Left hindlimb (tissue), 1 donor: ENCODE results near the gene ERICH6.
A peak's percentile ranks its signal among the peaks of the same experiment; 100 is the strongest.

ENCODE experiments used
- DNase-seq: peaks from one replicate; pipeline ENCODE4 v3.0.0-alpha.2; 2018

ERICH6 gene

DNA sequence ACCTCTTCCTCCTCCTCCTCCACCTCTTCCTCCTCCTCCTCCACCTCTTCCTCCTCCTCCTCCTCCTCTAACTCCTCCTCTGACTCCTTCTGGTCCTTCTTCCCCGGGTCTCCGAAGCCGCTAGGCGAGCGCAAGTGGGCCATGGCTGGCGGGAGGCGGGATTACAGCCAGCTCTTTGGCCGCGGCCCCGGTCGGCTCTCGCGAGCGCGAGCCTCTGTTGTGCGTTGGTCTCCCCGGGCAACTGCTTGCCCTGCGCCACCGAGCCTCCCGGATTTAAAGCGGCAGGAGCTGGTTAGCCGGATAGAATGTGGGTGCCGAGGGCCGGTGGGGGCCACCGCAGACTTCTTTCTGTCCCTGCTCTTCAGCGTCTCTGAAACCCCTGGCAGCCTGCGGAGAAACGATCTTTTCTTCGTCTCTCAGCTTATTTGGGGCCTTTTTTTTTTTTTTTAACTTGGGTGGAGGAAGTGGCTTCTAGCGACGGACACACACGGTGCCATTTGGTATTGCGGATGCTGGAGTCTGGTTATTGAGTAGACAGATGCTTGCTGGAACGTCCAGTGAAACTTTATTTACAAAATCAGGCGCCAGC, at the start of gene ERICH6:
TSS of gene ERICH6 (minus strand) at position 165 of the 589 bp plus-strand sequence. CDS start at position 143, 22 bp downstream.
- DNase-seq: peak; percentile 95

DNA sequence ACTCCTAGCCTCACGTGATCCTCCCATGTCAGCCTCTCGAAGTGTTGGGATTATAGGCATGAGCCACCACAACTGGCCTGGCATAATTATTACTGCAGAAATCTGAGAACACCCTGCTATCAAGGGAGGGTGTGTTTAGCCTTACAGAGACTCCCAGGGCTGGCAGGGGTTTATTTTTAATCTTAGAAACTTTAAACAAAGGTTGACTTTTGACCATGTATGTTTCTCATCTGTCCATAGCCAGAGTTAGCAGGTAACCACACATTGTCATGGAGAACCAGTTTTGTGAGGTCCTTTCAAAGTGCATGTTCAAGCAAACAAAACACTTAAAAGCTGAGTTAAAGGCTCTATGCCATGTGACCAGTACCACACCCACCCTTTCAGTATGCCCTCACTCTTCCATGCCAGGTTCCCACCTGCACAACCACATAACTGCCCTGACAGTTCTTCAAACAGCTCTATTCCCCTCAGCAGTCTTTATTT, 48.1 kb upstream of the ERICH6 start:
- DNase-seq: no peak

DNA sequence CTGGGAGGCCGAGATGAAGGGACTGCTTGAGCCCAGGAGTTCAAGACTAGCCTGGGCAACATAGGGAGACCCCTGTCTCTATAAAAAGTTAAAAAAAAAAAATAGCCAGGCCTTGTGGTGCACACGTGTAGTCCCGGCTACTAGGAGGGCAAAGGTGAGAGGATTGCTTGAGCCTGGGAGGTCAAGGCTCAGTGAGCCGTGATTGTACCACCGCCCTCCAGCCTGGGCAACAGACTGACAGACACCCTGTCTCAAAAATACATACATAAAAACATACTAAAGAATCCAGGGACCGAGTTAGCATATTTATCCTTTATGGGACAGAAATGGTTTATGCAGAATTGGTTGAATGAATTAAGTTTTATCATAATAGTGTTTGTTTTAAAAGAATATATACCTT, 45.5 kb upstream of the ERICH6 start:
- DNase-seq: no peak

DNA sequence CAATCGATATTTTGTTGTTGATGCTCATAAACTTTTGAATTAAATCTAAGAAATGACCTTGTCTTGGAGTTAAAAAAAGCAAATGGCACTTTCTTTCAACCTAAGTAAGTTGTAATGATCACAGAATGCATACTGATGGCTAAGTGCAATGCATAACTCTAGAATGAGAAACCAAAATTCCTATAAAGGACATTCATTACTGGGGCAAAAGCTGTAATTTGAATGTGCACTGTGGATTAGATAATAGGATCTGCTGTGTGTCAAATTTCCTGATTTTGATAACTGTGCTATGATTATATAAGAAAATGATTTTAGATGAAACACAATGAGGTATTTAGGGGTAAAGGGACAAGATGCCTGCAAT, 44.9 kb upstream of the ERICH6 start:
- no peak for DNase-seq

DNA sequence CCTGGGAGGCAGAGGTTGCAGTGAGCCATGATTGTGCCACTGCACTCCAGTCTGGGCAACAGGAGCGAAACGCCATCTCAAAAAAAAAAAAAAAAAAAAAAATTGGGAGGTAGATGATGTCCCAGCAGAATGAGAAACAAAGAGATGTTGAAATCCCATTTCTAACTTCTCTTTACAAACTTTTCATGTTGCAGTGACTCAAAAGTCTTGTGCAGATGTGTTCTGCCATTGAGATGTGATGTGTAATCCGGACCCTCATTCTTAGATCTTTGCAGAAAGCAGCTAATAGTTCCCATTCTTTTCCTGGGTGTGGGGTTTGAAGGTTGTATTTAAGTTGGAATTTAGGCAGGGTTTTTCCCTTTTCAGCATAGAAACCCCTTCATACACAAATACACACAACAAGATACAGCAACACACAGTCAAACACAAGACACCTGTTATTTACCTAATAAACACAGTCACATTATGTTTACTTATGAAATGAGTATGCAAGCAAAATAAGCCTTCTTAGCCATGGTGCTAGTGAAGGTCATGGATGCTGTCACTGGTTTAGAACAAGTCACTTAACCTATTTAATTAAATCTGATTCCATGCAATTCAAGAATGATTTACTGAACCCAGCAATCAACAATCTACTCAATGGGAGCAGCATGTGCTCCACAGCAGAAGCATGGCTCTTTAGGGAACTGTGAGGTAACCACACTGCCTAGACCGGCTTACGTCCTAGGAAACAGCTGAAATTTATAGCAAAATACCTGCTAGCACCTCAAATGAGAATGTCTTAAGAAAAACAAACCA, 44.4 kb upstream of the ERICH6 start:
- DNase-seq: no peak

DNA sequence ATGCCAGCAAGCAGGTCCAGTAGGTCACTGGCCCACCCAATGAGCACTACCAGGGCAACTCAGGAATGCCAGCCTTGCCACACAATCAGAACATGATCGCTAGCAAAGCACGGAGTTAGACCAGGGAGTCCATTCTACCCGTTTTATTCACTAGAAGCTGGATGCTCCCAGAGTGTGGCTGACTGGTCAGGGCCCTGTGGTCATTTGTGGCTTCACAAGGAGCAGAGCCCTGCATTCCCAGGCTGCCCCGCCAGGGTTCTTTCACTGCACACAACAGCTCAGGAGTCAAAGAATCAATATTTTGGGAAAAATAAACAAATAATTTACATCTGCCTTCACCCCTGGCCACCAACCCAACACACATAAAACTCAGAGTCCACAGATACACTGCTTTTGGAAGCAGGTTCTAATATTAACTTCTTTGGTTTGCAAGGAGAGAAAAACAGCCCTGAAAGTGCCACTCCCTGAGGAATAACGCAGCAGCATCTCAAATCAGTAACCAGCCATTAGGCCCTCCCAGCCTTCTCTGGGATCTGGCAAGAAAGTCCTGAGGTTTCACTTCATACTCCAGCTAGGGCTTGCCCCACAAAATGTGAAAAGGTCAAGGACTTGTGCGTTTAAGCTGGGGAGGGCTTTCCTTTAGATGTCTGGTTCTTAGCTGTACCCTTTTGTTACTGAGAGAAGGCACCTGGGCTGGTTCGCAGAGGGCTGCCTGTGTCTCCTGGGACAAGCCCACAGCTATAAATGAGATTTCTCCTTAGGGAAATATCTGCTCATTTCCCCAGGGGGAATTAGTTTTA, 43.3 kb upstream of the ERICH6 start:
- no peak for DNase-seq

DNA sequence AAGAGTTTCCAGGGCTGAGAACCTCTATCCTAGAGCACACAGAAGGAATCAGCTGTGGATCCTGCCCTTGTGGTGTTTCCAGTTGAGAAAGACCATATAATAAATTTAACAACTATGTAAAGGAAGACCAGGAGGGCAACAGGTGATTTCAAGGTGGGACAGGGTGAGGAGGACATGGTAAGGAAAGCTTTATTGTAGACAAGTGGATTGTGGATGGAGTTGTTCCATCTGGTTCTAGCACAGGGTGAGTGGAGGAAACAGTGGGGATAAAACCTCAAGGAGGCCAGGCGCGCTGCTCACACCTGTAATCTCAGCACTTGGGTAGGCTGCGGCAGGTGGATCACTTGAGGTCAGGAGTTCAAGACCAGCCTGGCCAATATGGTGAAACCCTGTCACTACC, 42.1 kb upstream of the ERICH6 start:
- DNase-seq: no peak

DNA sequence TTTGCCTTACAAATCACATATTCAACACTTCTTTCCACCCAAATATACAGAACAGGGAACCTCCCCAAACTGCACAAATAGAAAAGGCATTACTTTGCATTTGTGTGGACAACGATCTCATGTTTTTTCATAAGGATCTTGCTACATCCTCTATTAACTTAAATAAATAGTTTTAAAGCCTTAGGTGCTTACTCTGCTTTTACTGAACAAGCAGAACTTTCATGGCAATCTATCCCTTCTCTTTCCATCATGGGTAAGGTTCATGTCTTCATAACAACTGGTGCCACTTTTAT, 41.1 kb upstream of the ERICH6 start:
- DNase-seq: no peak

DNA sequence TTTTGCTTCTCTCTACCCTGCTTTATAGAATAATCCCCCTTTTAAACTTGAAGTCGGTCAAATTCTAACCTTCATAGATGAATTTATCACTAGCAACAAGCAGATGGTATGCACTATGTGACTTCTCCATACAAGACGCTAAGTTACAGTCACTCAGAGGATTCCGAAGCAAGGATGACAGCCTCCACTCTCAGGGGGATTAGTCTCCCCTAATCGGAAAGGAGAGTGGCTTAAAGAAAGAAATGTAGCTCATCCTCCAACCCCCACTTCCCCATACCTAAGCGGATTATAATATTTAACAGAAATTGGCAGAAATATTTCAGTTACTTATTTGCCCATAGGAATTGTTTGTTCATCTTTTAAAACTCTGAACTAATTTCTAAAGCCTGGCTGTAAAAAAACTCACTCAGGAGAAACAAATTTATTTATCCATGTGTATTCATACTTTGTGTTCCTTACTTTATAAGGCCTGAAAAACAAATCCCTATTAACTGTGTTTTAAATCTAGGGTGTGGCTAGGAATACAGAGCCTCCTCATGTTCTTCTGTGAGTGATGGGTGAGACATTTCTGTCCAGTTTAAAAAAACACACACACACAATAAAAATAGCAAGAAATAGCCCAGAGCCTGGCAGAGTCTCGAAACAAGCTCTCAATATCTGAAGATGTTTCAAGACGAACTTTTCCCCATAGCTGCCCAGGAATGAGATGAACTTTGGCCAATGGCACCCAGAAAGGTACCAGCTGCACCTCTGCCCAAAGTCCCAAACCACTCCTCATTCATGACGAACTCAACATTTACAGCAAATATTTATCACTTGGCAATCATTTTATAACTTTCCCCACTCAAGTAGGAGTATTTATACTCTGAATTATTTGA, 40.6 kb upstream of the ERICH6 start:
- no peak for DNase-seq

DNA sequence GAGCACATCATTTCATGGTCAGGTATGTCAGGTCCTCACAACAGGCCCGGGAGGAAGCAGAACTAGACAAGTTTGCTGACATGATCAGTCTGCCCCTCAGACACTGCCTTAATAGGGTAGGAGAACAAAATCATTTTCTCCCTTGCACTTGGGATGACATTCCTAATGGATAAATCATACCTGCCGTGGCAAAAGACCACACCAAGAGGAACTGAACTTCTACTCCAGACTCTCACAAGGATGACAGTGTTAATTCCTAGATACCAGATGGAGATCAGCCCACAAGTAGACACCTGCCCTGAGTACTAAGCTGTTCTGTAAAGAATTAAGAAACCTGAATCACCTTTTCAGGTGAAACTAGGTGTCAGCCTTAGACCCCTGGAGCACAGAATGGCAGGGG, 39.8 kb upstream of the ERICH6 start:
- DNase-seq: no peak

DNA sequence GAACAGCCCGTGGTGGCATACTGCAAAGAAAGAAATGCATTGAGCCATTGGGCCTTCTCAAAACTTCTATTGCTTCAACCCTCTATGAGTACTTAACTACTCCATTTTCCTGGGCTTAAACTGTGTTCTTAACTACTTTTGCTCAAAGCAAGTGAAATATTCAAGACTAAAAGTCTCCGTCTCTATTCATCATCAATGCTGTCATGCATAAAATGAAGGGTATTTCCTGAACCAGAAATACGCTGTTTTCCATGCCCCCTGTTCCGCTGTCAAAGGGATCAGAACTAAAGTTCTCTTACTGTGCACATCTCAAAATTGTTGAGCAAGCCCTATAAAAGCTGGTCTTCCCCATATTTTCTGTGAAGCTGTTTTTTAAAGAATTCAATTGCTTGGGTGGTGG, 39.0 kb upstream of the ERICH6 start:
- DNase-seq: no peak

DNA sequence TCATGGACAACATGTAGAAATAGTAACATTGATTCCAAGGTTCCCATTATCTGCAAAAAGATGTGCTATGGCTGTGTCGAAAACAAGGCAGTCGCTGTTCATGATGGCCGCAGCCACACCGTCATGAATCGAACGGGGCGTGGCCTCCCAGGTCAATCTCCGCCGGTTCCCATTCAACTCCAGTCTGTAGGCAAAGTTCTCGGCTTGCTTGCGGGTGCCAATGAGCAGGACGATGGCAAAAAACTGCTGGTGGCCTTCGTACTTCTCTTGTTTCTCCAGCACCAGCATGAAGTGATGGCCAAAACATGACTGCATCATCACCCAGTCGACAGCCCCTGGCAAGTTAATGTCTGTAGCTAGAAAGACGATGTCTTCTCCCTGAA, 38.4 kb upstream of the ERICH6 start:
- DNase-seq: no peak

DNA sequence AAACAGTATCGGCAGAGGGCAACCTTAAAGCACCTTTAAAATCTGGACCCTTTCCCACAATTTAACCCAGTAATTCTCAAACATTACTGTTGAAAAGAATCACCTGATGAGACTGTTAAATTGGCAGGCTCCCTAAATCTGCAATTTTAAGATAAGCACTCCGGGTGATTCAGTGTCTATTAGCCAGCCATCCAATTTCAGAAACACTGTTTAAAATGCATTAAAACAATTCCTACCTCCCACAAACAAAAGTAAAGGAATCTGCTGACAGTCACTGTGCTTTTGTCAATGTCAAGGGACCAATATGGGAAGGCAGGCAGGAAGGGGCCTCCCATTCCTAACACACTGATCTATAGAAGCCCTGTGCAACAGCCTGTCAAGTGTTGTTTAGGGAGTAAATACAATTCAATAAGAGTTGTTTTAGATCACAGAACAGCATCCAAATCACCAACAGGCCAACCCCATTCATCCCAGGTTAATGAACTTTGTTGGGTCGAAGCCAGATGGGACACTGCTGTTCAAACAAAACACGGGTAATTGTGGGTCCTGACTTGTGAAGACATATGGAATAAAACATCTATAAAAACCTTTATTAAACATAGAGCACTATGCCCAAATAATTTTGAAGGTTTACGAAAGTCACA, 37.9 kb upstream of the ERICH6 start:
- no peak for DNase-seq

DNA sequence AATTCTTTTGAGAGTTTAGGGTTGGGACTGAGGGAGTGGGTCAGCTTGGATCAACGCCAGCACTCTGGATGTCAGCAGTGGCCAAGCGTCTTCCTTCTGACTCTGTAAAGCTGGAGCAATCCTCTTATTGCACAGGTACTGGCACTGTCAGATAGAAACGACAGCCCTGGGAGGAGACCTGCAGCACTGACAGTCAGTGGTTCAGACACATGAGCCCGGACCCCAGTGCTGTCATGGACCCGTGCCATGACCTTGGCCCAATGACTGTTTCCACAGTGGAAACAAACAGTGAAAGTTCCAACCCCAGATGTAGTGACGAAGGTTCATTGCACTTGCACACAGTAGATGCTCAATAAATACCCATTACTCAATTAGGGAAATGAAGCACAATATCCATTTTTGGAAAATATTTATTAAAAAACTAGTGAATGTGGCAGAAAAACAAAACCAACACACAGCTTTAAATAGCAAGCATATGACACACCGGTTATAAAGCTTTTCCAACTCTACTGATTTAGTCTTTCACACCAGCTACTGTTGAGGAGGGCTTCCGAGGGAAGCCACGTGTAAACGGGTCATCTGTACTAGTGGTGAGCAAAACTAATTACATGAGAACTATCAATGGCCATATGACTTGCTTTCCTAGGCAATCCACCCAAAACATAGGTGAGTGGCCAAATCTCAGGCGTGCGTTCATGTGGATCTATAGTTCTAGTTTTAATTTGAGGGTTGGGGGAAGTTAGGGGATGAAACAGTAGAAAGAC, 37.2 kb upstream of the ERICH6 start:
- no peak for DNase-seq

DNA sequence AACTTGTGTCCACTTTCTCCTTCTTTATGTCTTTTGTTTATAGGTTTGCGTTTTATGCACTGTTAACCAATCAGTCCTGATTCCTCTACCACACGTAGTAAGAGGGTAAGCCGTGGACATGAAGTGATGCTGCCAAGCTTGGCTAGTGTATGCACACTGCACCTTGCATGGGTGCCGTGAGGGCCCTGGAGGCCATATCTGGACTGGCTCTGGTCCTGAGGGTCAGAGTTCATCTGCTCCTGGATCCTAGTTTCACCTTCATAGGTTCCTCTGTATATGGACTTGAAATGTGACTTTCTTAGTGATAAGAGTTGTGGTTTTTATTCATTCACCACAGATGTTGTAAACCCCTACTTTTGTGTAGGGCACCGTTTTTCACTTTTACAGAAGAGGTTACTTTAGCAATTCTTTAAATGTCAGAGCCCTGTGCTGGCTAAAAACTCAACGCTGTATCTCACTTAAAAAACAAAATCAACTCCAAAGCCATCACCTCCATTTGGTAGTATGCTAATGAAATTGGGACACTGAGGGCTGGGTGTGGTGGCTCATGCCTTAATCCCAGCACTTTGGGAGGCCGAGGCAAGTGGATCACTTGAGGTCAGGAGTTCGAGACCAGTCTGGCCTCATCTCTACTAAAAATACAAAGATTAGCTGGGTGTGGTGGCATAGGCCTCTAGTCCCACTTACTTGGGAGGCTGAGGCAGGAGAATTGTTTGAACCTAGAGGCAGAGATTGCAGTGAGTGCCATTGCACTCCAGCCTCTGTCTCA, 36.3 kb upstream of the ERICH6 start:
- DNase-seq: no peak

DNA sequence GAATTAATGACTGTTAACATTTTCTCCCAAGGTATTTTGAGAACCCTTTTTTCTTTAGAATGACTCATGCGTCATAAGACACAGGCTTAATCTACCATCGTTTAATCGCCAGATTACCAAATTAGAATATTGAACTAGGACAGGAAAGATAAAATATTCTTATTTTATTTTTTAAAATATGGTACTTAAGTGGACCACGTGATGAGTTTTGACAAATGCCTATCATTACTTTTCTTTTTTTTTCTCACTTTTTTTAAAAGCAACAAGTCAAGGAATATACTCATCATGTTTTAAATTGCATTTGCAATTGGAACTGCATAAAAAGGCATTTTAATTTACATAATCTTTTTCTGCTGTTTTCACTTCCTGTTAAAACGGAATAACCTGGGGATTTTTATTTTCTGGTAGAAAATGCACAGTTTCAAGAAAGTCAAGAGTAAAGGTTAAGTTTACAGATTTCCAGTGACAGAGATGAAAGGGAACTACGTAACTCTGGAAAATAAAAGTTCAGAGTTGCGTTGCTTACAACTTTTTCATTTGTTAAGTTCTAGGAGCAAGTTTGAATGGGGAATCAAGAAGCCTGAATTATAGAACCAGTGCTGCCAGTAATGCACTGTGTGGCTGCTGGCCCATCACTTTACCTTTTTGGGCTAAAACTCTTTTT, 35.6 kb upstream of the ERICH6 start:
- DNase-seq: no peak

DNA sequence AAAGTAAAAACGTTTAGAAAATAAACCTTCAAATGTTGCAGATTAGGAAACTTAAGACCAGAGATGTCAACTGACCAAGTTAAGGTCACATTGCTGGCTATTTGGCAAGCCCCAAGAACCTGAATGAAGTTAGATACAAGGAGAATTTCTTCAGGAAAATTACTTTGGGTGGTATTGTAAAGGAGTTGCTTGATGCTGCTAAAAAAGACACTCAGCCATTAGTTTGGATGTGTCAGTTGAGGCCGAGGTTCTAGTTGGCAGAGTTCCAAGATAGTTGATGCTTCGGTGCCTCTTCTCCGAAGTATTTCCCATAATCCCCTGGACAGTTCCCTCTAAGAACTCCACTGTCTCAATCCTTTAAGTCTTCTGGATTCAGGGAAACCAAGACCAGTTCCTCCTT, 35.0 kb upstream of the ERICH6 start:
- no peak for DNase-seq

DNA sequence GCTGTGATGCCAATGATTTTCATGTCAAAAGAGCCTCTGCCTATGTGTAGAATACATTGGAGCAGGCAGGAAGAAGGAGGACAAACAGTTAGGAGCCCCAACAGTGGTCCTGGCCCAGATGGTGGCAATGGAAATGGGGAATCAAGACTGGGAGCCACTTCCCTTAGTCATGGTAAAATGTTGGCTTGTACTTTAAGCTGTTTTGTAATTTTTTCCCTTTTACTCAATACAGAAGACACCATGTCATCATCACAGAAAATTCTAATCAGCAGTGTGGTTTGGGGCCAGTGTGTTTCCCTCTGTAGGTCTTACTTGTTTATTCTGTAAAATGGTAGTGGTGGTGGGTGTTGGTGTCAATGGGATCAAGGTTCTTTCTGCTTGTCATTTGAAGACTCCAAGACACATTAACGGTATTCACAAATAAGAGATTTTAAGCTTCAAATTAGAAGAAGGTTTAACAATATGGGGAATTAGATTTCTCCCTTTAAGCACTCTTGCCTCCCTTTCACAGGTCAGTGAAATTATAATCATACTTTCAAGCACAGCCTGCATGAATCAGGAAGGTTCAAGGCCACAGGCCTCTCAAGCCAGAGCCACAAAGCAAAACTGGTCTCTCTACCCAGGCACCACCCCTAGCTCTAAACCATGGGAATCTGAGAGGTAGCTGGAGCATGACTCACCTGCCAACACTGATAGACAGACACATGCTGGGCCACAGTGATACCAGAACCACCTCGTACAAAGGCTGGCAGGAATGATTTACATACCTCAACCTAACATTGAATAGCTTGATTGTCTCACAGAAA, 34.4 kb upstream of the ERICH6 start:
- no peak for DNase-seq
